ENCODE results near the gene NHSL2.

- TF ChIP-seq POLR2A (IDR thresholded peaks at IDR 0.05) (no peak), CTCF (IDR thresholded peaks at IDR 0.05) (no peak), EP300 (IDR thresholded peaks at IDR 0.05) (no peak)
Observed at GRCh38 chrX:72080800-72081199, 170.2 kb downstream of the NHSL2 start.
